ENCODE results near the gene TERF2IP.

DNA sequence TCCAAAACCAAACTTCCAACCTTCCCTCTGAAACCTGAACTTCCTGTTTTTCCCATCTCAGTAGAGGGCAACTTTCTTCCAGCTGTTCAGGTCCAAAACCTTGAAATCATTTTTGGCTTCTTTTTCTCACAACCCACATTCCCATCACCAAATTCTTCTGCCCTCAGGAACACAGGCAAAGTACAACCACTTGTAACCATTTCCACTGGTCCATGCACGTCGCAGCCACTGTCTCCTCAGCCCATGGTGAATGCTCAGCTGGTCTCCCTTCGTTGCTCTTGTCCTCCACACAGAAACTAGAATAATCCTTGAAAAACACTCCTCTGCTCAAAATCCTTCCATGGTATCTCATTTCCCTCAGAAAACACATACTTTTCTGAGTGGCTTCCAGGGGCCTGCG is 20.8 kb upstream of the TERF2IP start:
- TF ChIP-seq, protein P1, sequence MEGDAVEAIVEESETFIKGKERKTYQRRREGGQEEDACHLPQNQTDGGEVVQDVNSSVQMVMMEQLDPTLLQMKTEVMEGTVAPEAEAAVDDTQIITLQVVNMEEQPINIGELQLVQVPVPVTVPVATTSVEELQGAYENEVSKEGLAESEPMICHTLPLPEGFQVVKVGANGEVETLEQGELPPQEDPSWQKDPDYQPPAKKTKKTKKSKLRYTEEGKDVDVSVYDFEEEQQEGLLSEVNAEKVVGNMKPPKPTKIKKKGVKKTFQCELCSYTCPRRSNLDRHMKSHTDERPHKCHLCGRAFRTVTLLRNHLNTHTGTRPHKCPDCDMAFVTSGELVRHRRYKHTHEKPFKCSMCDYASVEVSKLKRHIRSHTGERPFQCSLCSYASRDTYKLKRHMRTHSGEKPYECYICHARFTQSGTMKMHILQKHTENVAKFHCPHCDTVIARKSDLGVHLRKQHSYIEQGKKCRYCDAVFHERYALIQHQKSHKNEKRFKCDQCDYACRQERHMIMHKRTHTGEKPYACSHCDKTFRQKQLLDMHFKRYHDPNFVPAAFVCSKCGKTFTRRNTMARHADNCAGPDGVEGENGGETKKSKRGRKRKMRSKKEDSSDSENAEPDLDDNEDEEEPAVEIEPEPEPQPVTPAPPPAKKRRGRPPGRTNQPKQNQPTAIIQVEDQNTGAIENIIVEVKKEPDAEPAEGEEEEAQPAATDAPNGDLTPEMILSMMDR (optimal IDR thresholded peaks at IDR 0.05 in 1 of 3, IDR thresholded peaks at IDR 0.05 in 1 of 3, conservative IDR thresholded peaks at IDR 0.05 in 1 of 3; ENCODE audit: extremely low read depth in 1 of 3, insufficient read depth in 2 of 3, low read length in 3 of 3): no peak
- no peak for TF ChIP-seq EZH2 (IDR thresholded peaks at IDR 0.05; ENCODE audit: low read length)
